Measurements from ENCODE around the gene FTH1. TPM values are rescaled to one million over a fixed set of nuclear protein-coding genes. Genes with fewer than 3 reads are reported as not detected.
A peak's percentile ranks its signal among the peaks of the same experiment; 100 is the strongest.

Gene FTH1
- total and polyA plus RNA-seq, 2 of the 13 experiments (the other 11 are each of a cell fraction or from before 2014, with no cell fraction given), result 607 to 760 TPM

- TF ChIP-seq HMGA1 (CRISPR knock-in tag; conservative IDR thresholded peaks at IDR 0.05) (no peak), TARDBP (CRISPR knock-in tag; IDR thresholded peaks at IDR 0.05) (no peak), ZNF430 (CRISPR knock-in tag; IDR thresholded peaks at IDR 0.05) (peak; percentile 76; the same call in 1 of the 2 replicates), SOX6 (IDR thresholded peaks at IDR 0.05) (no peak), SOX6 (CRISPR knock-in tag; IDR thresholded peaks at IDR 0.05) (peak; percentile 85), ZXDC (CRISPR knock-in tag; IDR thresholded peaks at IDR 0.05) (no peak), ELF1 (CRISPR knock-in tag; IDR thresholded peaks at IDR 0.05) (peak; percentile 57; the same call in 1 of the 2 replicates), HMGXB4 (CRISPR knock-in tag; IDR thresholded peaks at IDR 0.05; ENCODE audit: borderline replicate concordance in 1 of 2, low read depth in 1 of 2) (peak in 1 of 2 experiments; percentile 64; a peak in 1 of 4 replicates), THAP7 (CRISPR knock-in tag; IDR thresholded peaks at IDR 0.05) (peak; percentile 49; the same call in 1 of the 2 replicates), THAP8 (CRISPR knock-in tag; IDR thresholded peaks at IDR 0.05; ENCODE audit: borderline replicate concordance) (no peak), NONO (IDR thresholded peaks at IDR 0.05) (no peak), NONO (CRISPR knock-in tag; conservative IDR thresholded peaks at IDR 0.05) (0 out of 2 replicates have a peak, but pooled peaks have one; percentile 35), ZNF546 (CRISPR knock-in tag; conservative IDR thresholded peaks at IDR 0.05) (peak; percentile 57; the same call in 1 of the 2 replicates), MED8 (CRISPR knock-in tag; IDR thresholded peaks at IDR 0.05; ENCODE audit: insufficient replicate concordance) (peak; percentile 38), LBX2 (CRISPR knock-in tag; IDR thresholded peaks at IDR 0.05; ENCODE audit: borderline replicate concordance) (no peak), ZNF598 (CRISPR knock-in tag; IDR thresholded peaks at IDR 0.05; ENCODE audit: borderline replicate concordance) (0 out of 2 replicates have a peak, but pooled peaks have one; percentile 42), ZNF317 (CRISPR knock-in tag; IDR thresholded peaks at IDR 0.05) (peak; percentile 68; the same call in 1 of the 2 replicates), ZHX1 (CRISPR knock-in tag; IDR thresholded peaks at IDR 0.05; ENCODE audit: low read depth) (no peak), MAFG (CRISPR knock-in tag; IDR thresholded peaks at IDR 0.05) (no peak)
Measured at GRCh38 chr11:61923166-61924063, 44.0 kb downstream of the FTH1 start (continued).

All from HepG2 (cell line).